Measurements from ENCODE around the gene SLC26A11.
"Not testable (repeated sequence)": the region's sequence is repeated elsewhere in the genome, so short reads cannot be mapped to it uniquely, and the experiment has no call there.

SLC26A11 gene

DNA sequence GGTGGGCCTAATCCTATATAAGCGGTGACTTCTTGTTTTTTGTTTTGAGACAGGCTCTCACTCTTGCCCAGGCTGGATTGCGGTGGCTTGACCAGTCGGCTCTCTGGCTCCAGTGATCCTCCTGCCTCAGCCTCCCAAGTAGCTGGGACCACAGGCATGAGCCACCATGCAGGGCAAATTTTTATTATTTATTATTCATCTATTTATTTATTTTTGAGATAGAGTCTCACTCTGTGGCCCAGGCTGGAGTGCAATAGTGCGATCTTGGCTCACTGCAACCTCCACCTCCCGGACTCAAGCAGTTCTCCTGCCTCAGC, 35.8 kb downstream of the SLC26A11 start:
- peak overlapping the region in 11 of 21 experiments; percentile 70 to 89 (median 81) for H3K27ac ChIP-seq
- no peak overlapping the region for H3K4me3 ChIP-seq

DNA sequence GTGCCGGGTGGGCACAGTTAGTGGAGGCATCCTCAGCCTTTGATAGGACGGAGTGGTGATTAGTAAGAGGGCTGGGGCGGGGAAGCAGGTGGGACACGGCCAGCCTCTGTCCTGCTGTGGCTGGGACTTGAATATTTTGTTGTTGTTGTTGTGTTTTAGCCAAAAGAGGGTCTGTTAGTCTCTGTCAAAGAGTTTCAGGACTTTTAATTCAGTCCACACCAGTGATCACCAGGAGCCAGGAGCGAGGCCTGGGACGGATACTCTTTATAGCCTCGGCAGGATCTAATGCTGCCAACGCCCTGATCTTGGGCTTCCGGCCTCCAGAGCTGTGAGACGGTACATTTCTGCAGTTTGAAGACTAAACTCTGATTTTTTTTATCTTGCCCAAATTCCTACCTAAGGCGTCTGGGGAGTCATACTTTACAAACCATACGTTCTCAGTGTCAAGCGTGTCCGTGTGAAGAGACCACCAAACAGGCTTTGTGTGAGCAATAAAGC, 37.5 kb downstream of the SLC26A11 start:
- H3K27ac ChIP-seq = peak overlapping the region in 11 of 21 experiments; percentile 8 to 98 (median 55)

DNA sequence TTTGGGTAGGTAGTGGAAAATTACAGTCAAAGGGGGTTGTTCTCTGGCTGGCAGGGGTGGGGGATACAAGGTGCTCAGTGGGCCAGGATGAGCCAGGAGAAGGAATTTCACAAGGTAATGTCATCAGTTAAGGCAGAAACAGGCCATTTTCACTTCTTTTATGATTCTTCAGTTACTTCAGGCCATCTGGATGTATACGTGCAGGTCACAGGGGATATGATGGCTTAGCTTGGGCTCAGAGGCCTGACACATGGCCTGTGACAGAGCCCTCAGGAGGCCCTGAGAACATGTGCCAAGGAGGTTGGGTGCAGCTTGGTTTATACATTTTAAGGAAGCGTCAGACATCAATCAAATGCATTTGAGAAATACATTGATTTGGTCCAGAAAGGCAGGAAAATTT, 38.1 kb downstream of the SLC26A11 start:
- not testable (repeated sequence) for H3K4me3 ChIP-seq
- H3K27ac ChIP-seq = peak overlapping the region in 14 of 21 experiments; percentile 1 to 98 (median 70)

More for the DNA sequence above, 37.5 kb downstream of the SLC26A11 start:
- no peak overlapping the region for H3K4me3 ChIP-seq

DNA sequence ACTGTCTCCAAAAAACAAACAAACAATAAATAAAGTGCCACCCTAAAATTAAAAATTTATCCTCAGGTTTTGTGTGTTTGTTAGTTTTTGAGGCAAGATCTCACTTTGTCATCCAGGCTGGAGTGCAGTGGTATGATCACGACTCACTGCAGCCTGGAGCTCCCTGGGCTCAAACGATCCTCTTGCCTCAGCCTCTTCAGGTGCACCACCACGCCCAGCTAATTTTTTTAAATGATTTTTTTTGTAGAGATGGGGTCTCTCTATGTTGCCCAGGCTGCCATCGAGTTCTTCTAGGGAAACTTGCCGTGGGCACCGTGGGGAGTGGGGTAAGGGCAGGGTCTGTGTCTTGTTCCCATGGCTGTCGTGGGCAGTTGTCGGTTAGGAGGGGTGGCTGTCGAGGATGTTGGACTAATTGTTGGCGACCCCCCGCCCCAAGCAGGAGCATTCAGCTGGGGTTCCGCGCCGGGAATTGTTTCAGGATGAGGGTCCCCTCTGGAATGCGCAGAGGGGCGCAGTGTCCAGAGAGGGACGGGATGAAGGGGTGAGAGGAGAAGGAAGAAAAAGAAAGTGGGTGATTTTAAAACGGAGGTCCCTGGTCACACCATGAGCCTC, 39.3 kb downstream of the SLC26A11 start:
- peak overlapping the region; percentile 73 to 98 (median 91) for H3K27ac ChIP-seq
- peak overlapping the region; percentile 27 to 60 (median 50) for H3K4me3 ChIP-seq

DNA sequence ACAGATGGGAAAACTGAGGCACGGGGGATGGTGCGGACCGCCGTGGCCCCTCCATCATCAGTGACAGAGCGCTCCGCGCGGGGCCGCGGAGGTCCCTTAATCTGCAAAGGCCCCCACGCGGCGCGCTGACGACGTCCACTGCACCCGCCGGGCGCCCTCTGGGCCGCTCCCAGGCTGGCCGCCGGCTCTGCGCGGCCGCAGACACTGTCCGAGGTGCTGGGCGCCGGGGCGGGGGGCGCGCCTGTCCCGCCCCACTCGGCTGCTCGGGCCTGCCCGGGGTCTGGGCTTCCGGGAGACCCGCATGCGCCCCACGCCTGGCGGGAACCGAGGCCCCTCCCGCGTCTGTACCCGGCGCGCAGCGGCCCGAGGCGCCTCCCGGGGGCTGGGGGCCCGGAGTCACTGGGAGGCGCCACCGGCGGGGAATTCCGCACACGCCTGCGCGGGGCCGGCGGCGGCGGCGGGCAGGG, 39.9 kb downstream of the SLC26A11 start:
- peak overlapping the region; percentile 73 to 98 (median 91) for H3K27ac ChIP-seq
- peak overlapping the region; percentile 27 to 60 (median 50) for H3K4me3 ChIP-seq

DNA sequence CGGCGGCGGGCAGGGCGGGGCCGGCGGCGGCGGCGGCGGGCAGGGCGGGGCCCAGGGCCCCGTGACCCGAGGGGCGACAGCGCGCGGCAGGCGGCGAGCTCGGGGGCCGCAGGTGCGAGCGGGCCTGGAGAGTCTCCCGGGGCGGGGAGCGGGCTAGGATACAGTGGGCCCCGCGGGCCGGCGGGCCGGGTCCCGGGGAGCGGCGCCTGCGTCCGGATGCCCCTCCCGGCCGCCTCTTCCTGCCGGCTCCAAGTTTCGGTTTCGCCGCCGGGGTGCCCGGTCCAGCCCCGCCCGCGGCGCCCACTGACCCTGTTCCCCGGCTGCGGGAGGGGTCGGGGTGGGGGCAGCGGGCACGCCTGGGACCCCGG, 40.5 kb downstream of the SLC26A11 start, which contains the start of gene RNF213:
Gene RNF213 (plus strand): TSS at position 62 of the 368 bp plus-strand sequence. CDS start 2,830 bp downstream, outside the sequence.
- H3K4me3 ChIP-seq = peak within 1 kb of the TSS; percentile 60 to 100 (median 95)
- H3K27ac ChIP-seq = peak within 1 kb of the TSS; percentile 91 to 100 (median 99)

DNA sequence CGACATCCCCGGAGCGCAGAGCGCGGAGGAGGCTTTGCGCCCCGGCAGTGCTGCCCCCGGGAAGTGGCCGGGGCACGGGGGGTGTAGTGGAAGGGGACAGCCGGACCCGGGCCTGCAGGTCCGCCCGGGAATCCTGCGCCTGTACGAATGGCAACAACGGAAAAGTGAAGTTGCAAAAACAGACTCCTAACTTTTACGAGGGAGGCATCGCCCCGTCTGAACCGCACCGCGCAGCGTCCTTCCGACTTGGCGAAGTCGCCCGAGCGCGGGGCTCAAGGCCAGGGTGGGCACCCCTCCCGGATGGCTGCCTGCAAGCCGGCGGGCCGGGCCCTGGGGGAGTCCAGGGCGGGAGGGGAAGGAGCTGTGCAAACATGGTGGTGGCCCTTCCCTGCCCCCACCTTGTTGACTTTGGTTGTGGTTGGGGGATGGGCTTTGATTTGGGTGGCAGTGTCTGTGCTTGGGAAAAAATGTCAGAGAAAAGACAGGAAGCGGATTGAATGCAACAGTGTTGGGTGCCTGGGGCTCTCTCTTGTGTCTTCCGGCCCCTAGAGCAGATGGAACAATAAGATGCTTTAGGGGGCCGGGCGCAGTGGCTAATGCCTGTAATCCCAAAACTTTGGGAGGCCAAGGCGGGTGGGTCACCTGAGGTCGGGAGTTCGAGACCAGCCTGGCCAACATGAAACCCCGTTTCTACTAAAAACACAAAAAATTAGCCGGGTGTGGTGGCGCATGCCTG, 41.1 kb downstream of the SLC26A11 start:
- peak overlapping the region; percentile 91 to 100 (median 99) for H3K27ac ChIP-seq
- peak overlapping the region; percentile 56 to 100 (median 95) for H3K4me3 ChIP-seq

DNA sequence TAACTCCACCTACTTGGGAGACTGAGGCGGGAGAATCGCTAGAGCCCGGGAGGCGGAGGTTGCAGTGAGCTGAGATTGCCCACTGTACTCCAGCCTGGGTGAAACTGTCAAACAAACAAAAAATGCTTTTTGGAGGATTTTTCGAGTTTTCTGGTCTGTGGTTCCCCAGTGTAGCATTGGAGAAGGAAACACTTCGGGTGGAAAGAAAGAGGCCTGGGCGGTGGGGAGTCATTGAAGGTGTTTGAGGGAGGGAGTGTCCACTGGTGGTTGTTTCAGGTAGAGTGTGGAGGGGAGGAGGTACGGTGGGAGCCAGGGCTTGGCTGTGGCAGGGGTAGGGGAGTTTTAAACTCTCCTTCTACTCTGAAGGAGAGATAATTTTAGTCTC, 41.7 kb downstream of the SLC26A11 start:
- H3K27ac ChIP-seq = peak overlapping the region in 20 of 21 experiments; percentile 91 to 100 (median 99)
- peak overlapping the region; percentile 56 to 100 (median 95) for H3K4me3 ChIP-seq

DNA sequence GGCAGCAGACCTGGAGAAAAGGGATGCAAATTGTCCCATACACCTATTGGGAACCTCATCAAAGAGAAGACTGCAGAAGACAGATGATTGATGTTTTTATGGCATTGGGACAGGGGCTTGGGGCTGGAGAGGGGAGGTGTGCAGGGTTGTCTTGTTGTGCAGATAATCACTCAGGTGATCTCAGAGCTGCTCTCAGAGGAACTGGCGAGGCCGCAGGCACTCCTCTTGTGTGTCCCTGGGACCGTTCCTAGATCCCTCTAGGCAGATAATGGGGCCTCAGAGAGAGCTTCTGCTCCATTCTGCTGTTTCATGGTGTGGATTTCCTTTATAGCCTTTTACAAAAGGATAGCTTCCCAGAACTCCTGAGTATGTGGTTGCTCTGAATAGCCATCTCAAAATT, 42.1 kb downstream of the SLC26A11 start:
- peak overlapping the region in 20 of 21 experiments; percentile 86 to 100 (median 99) for H3K27ac ChIP-seq
- H3K4me3 ChIP-seq = peak overlapping the region in 5 of 7 experiments; percentile 68 to 100 (median 95)

DNA sequence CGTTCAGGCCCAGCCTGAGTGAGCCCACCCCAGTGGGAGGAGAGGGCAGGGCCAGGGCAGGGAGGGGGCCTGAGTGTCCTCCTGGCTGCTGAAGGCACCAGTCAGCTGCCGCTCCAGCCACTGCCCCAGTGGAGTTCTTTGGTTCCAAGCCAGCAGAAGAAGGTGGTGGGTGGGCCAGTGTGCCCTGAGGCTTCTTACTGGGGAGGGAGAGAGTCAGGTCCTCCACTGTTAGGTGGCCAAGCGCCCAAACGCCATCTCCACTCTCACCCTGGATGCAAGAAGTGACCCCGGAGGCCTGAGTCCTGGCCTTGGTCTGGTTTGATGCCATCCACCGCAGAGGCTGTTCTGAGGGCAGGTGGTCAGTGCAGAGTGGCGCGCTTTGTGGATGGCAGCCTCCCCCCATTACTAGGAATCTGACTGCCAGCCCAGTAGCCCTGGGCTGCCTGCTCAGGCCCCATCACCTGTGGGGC, 42.6 kb downstream of the SLC26A11 start:
- H3K4me3 ChIP-seq = peak overlapping the region; percentile 31 to 56 (median 50)

DNA sequence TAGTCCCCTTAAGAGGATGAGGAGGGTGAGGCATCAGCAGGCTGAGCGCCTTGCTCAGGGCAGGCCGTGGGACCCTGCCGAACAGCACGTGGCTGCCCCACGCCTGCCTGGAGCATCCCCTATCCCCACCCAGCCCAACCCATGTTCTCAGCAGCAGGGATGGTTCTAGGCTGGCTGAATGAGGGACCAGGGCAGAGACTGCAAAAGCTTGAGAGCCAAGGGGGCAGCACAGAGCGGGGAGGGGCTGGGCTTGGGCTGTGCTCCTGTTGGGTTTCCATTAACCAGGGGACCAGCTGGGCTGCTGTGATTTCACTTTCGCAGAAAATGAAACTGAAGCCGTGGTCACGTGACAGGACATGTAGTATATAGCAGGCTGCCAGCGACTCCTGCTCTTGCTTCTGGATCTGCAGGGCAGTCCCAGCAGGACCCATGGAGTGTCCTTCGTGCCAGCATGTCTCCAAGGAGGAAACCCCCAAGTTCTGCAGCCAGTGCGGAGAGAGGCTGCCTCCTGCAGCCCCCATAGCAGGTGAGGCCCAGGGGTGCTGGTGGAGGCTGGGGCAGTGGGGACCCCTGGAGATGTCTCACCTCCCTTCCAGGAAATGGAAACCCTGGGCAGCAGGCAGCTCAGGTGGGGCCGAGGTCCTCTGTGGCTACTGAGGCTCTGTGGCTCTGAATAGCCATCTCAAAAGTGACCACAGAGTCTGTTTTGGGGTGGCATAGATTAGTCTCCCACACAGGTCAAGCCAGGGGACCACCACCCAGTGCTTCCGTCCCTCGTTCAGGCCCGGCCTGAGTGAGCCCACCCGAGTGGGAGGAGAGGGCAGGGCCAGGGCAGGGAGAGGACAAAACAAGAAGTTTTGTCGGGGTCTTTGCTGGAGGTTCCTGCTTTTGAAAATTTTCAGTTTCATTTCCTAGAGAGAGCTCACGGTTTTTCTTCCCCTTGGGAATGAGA, 43.3 kb downstream of the SLC26A11 start:
- Histone ChIP-seq H3K4me3 (peak overlapping the region; percentile 31 to 56 (median 50)), H3K27ac (peak overlapping the region; percentile 34 to 100 (median 99))

More for the DNA sequence above, 42.6 kb downstream of the SLC26A11 start:
- peak overlapping the region in 20 of 21 experiments; percentile 58 to 100 (median 99) for H3K27ac ChIP-seq

DNA sequence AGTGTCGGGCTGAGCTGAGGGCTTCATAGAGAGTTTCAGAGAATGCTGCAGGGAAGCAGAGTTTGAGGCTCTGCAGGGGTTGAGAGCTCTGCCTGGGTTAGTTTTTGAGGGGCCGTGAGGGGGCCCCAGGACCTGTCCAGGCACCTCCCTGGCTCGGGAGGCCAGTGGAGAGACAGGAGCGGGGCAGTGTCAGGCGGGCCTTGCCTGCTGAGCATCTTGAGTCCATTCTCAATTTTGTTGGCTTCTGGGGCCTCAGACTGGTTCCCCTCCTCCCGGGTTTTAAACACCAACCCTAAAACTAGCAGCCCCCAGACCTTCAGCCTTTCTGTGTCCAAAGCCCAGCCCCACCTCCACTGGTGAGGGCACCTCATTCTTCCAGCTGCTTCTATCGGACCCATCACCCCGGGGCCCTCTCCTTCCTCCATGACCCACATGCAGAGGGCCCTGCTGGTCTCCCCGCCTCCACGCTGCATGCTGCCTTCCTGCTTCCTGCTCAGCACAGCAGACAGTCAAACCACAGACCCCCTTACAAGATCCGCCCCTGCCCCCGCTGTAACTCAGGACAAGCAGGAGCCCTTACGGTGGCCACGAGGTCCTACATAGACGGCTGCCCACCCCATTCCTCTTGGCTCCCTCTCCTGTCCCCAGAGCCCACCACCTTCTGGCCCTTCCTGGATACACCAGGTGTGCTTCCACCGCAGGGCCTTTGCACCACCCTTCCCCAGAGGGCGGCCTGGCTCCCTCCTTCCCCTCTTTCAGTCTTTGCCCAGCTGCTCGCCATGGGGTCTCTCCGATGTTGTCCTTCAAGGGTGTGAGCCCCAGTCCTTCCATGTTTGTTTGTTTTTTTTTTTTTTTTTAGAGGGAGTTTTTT, 44.2 kb downstream of the SLC26A11 start:
- Histone ChIP-seq H3K27ac (peak overlapping the region in 20 of 21 experiments; percentile 58 to 100 (median 99)), H3K4me3 (peak overlapping the region; percentile 31 to 56 (median 50))

DNA sequence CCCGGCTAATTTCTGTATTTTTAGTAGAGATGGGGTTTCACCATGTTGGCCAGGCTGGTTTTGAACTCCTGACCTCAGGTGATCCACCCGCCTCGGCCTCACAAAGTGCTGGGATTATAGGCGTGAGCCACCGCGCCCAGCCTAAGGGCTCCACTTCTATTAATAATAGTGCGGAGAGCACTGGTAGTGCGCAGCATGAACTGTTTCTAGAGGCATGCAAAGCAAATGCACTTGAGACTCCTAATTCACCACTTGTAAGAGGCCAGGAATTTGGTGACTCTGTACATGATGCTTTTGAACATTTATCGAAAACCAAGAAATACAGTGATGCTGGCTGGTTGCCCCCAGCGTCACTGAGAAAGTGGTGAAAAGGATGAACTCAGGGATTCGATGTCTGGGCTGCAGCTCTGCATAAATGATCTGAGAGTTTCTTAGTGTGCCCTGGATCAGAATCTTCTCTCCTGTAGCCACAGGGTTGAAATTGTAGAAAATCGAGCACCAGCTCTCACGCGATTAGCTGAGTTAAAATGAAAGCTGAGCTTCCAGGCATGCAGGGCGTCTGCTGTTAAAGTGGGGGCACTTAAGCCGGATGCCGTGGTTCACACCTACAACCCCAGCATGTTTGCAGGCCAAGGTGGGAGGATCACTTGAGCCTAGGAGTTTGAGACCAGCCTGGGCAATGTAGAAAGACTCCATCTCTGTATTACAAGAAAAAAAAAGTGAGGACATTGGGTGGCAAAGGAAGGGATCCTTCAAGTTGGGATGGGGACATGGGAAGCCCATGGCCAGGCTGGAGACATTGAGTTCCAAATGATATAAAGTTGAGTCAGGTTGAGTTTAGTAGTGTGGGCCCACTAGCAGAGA, 45.2 kb downstream of the SLC26A11 start:
- Histone ChIP-seq H3K4me3 (peak overlapping the region; percentile 31 to 56 (median 50)), H3K27ac (peak overlapping the region in 10 of 21 experiments; percentile 97 to 100 (median 99))

DNA sequence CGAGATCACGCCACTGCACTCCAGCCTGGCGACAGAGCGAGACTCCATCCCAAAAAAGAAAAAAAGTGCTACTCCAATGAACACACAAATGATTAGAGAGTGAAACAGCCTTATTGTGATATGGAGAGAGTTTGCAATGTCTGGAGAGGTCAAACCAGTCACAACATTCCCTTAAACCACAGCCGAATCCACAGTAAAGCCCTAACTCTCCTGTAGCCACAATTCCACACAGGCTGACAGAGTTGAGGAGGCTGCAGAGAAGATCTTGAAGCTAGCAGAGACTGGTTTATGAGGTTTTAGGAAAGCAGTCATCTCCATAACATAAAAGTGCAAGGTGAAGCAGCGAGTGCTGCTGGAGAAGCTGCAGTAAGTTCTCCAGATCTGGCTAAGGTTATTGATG, 47.2 kb downstream of the SLC26A11 start:
- Histone ChIP-seq H3K27ac (peak overlapping the region in 1 of 21 experiments; percentile 100), H3K4me3 (no peak overlapping the region)

DNA sequence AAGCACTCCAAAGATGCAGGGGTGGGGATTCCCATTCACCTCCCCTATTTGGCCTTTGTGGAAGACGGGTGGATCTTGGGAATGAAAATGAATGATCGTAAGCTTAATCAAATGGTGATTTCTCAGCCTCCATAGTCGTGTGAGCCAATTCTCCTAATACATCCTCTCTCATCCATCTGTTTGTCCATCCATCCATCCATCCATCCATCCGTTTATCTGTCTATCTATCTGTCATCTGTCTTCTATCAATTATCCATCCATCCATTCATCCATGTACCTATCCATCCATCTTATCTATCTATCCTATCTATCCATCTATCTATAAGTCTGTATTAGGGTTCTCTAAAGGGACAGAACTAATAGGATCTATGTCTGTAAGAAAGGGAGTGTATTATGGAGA, 48.2 kb downstream of the SLC26A11 start:
- Histone ChIP-seq H3K27ac (no peak overlapping the region), H3K4me3 (no peak overlapping the region)

DNA sequence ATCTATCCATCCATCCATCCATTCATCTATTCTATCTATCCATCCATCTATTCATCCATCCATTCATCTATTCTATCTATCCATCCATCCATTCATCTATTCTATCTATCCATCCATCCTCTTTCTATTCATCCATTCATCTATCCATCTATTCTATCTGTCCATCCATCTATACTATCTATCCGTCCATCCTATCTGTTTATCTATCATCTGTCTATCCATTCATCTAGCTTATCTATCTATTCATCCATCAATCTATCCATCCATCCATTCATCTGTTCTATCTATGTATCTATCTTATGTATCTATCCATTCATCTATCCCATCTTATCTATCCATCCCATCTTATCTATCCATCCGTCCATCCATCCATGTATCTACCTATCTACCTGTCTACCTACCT, 49.2 kb downstream of the SLC26A11 start:
- H3K27ac ChIP-seq = peak overlapping the region in 1 of 21 experiments; percentile 52
- no peak overlapping the region for H3K4me3 ChIP-seq

DNA sequence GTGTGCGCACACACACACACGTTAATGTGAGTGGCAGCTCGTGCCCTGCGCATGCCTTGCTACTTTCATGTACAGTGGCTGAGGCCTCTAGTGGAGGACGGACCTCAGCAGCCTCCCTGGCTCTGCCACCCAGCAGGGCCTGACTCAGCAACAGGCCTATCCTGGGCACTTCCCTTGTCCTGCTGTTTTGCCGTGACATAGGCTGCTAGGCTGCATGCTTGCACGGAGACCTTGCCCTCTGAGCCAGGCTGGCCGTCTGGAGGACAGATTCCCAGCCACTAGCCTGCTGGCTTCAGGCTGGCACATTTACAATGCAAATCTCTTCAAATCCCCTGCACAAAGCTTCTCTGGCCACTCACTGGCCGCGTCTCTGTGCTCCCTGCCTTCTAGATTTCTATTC, 49.9 kb downstream of the SLC26A11 start:
- Histone ChIP-seq H3K4me3 (no peak overlapping the region), H3K27ac (peak overlapping the region in 1 of 21 experiments; percentile 52)
